GM21526 (cell line): ENCODE data around the gene MR1.

ENCODE experiments used
- ATAC-seq: cut with Tn5 transposase; IDR thresholded peaks from one replicate; pipeline ENCODE4 v1.9.1; 2021; ENCODE audit warnings: moderate library complexity; ENCODE audit not compliant: unreplicated experiment, low FRiP score

Gene MR1

GRCh38 chr1:181061891-181062835, 28.4 kb downstream of the MR1 start:
- peak; percentile 77 for ATAC-seq

GRCh38 chr1:181062836-181063428, 29.1 kb downstream of the MR1 start:
- peak; percentile 60 for ATAC-seq

GRCh38 chr1:181064011-181064623, 30.3 kb downstream of the MR1 start:
- ATAC-seq = no peak

- ATAC-seq = no peak
Measured at GRCh38 chr1:181064702-181065101, 30.9 kb downstream of the MR1 start.

DNA sequence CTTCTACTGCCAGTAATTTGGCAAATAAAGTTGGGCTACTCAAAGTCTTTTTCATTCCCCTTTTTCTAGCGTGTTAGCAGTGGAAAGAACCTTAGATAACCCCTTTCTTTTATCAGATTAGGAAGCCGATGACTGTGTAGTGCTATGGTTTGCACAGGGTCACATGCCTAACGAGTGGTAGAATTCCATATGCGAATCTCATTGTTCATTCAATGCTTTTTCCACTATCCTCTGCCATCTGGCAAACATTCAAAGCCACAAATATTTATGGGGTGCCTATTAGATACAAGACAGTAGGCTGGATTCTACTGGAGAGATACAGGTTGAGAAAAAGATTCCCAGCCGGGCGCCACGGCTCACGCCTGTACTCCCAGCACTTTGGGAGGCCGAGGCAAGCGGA, 39.9 kb downstream of the MR1 start:
- no peak for ATAC-seq

- ATAC-seq = no peak
Measured at GRCh38 chr1:181075766-181076350, 42.1 kb downstream of the MR1 start.

DNA sequence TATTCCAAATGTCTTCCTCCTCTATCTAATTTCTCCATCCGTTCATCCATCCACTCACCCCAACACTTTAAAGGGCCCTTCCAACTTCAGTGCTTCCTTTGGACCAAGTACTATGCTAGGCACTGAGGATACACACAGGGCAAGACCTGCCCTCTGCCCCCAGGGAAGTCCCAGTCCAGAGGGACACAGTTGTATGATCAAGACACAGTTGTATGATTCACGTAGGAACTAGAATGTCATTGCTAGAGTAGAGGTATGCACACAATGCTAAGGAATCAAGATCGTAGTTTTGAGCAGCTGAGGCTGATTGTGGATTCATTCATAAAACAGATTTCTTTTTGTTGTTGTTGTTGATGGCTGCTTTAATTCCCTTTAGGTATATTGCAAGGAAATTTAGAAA, 43.1 kb downstream of the MR1 start:
- no peak for ATAC-seq

DNA sequence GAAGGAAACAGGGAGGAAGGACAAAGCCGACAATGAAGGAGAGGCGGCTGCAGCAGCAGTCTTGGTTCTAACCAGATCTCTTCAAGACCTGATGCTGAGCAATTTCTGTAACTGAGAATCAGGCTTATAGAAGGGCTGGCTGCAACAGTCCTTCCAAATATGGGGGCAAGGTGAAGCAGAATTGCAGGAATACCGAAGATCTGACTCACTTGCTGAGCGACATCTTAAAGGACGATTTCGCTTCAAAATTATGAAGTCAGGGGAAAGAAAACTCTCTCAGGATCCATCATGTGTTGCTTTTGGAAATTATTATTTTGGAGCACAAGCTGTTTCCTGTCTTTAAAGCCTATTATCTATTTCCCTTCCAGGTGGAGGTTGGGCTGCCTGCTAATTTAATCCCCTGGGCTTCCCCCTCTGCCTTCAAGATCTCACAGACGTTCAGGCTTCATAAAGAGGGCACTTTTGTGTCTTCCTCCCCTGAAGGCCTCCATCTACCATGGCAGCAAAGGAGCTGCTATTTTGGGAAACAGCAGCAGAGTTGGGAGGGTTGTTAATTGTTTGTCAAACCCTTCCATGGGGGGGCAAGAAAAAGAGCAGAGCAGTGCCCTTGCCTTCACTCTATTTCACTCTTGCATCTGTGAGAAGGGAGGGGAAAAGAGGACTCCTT, 43.9 kb downstream of the MR1 start:
- no peak for ATAC-seq

DNA sequence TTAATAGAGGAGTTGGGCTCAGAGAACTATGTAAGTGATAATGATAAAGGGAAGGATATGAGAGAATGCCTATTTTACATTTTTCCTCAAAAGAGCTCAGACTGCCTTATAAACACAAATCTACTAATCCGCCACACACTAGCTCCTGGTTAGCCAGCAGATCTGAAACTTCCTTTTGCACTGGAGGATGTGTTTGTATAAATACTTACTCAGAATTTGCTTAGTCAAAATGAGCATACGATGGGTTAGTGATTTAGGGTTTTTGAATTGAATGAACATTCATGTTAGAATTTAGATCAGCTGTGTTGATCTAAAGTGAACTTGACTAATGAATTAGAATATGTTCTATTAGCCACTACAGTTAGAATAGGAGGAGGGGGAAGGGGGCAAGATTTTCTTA, 45.6 kb downstream of the MR1 start:
- no peak for ATAC-seq

- ATAC-seq = no peak
Measured at GRCh38 chr1:181079920-181080319, 46.1 kb downstream of the MR1 start.

DNA sequence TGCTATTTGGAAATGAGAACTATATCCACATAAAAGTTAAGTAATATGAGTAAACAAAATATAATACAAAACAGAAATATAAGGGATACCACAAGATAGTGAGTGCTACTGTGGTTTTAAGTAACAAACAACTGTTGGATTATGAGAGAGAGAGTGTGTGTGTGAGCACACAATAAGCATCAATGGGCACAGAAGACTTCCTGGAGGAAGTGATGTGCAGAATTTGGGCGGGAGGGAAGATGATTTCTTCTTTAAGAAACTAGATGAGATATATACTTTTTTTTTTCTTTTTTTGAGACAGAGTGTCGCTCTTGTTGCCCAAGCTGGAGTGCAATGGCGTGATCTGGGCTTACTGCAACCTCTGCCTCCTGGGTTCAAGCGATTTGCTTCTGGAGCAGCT, 46.8 kb downstream of the MR1 start:
- no peak for ATAC-seq

GRCh38 chr1:181081395-181081794, 47.6 kb downstream of the MR1 start:
- no peak for ATAC-seq

DNA sequence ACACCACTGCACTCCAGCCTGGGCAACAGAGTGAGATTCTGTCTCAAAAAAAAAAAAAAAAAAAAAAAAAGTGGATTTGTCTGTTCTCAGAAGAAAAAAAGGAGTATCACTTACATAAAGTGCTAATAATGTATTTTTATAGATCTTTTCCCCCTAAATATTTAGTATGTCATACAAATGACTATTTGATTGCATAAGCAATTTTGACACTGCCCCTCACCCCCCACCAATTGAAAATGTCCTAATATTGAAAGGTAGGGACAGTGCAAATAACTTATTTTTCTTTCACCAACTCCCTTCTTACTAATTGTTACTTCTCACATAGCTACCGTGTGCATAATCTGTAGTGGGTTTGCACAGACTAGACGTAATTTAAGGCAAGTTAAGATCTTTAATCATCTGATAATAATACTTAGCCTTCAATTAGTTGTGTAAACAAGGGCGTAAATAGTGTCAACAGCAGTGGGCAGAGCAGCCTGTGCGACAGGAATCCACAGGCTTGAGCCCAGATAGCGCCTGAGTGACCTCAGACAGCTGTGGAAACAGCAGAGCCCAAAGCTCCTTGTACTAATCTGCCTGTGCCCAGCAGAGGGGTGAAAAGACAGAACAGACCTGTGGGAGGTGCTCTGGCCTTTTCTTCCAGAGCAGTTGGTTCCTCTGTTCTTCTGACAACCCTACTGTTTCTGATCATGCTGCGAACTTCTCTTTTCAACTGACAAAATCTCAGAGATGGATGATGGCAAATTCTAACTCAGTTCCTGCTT, 50.2 kb downstream of the MR1 start:
- no peak for ATAC-seq

DNA sequence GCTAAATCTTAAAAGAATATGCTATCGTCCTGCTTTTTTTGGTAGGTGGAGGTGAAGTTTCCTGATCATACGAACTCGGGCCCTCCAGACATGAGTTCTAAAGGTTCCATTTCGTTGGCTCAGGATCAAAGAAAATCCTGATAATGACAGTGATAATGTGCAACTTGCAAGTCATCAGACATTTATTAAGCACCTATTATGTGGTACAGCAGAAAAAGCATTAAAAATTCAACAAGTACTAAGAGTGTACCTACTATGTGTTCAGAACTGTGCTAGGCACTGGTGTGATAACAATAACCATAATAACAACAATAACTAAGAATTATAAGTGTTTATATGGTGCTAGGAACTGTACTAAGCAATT, 50.8 kb downstream of the MR1 start:
- no peak for ATAC-seq

DNA sequence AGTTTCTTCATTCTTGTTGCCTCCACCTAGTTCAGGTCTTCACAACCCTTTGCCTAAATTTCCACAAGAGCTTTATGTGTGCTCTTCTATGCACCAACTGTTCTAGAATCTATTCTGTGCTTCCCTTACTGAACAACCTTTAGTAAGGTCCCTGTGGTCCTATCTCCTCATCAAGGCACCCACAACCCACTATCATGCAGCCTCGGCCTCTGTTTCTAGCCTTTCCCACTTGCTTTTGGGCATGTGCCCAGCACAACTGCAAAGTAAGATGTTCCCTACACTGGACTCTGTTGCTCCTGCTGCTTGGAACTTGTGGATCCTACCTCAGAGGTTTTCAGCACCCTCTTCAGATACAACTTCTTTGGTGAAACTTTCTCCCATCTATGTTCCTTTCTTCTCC, 52.3 kb downstream of the MR1 start:
- ATAC-seq = no peak

GRCh38 chr1:181086926-181087325, 53.1 kb downstream of the MR1 start:
- no peak for ATAC-seq

DNA sequence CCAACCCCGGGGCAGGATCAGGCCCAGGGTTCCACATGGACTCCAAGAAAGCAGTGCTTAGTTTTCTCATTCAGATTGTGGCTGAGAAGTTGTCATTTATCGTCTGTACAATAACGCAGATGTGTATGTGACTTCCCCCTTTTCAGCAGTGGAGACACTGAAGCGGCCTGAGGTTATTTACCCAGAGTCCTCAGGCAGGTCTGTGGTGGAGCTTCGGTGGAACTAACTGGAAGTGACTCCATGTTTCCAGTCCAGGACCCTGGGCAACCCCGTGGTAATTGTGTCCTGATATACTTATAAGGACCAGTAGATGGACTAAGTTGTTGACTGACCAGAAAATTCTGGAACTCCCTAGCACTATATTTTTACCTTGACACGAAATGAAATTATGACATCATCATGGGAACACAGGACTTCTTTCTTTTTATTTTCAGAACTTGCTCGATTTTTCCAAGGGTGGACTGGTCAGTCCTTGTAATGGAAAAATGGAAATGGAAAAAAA, 53.7 kb downstream of the MR1 start:
- ATAC-seq = no peak

- ATAC-seq = peak; percentile 67
Measured at GRCh38 chr1:181088079-181089016, 54.6 kb downstream of the MR1 start, which contains the start of gene IER5. Gene IER5 (plus strand): TSS chr1:181088700. CDS start chr1:181088903, 203 bp downstream.
